Epithelial cell of esophagus (primary cell): ENCODE data around the gene PDZRN3.
A peak's percentile ranks its signal among the peaks of the same experiment; 100 is the strongest.

Experiments used
- DNase-seq: peaks from one replicate; pipeline ENCODE4 v3.0.0; 2010; ENCODE audit warnings: low read depth
- H3K4me3 ChIP-seq: 2 replicates; pipeline ENCODE4 v1.5.1; 2011; ENCODE audit warnings: mild to moderate bottlenecking, low read length, control low read depth
- CTCF ChIP-seq: IDR thresholded peaks from 2 replicates; pipeline ENCODE4 v1.5.1; 2011; ENCODE audit warnings: low read depth, mild to moderate bottlenecking, low read length, control low read depth, inconsistent platforms; ENCODE audit not compliant: insufficient read depth; ENCODE audit errors: missing control alignments

PDZRN3 gene

GRCh38 chr3:73624017-73624820 lies 522 bp downstream of the PDZRN3 start:
- peak overlapping the region; percentile 48 for H3K4me3 ChIP-seq
- TF ChIP-seq CTCF, result peak; percentile 5
- peak; percentile 68 for DNase-seq

GRCh38 chr3:73623346-73623745 lies 1.4 kb downstream of the PDZRN3 start:
- no peak for TF ChIP-seq CTCF
- DNase-seq, result no peak
- H3K4me3 ChIP-seq, result peak overlapping the region; percentile 3

GRCh38 chr3:73622091-73622805 lies 2.5 kb downstream of the PDZRN3 start:
- H3K4me3 ChIP-seq, result no peak overlapping the region
- TF ChIP-seq CTCF, result no peak
- DNase-seq, result no peak

- no peak for DNase-seq
- H3K4me3 ChIP-seq, result no peak overlapping the region
- TF ChIP-seq CTCF, result no peak
Observed at GRCh38 chr3:73621388-73621787, 3.4 kb downstream of the PDZRN3 start.

GRCh38 chr3:73618461-73618860 lies 6.3 kb downstream of the PDZRN3 start:
- TF ChIP-seq CTCF, result no peak
- no peak for DNase-seq

GRCh38 chr3:73616056-73616455 lies 8.7 kb downstream of the PDZRN3 start:
- TF ChIP-seq CTCF, result no peak
- no peak overlapping the region for H3K4me3 ChIP-seq
- no peak for DNase-seq

More at GRCh38 chr3:73618461-73618860, 6.3 kb downstream of the PDZRN3 start:
- H3K4me3 ChIP-seq, result no peak overlapping the region
